ENCODE results near the gene FTO. TPM values are rescaled to one million over a fixed set of nuclear protein-coding genes. Genes with fewer than 3 reads are reported as not detected.
"Not testable (repeated sequence)": the region's sequence is repeated elsewhere in the genome, so short reads cannot be mapped to it uniquely, and the experiment has no call there.

FTO gene
- polyA plus RNA-seq, 4 donors: 81.9 to 101 (median 98.3) TPM

DNA sequence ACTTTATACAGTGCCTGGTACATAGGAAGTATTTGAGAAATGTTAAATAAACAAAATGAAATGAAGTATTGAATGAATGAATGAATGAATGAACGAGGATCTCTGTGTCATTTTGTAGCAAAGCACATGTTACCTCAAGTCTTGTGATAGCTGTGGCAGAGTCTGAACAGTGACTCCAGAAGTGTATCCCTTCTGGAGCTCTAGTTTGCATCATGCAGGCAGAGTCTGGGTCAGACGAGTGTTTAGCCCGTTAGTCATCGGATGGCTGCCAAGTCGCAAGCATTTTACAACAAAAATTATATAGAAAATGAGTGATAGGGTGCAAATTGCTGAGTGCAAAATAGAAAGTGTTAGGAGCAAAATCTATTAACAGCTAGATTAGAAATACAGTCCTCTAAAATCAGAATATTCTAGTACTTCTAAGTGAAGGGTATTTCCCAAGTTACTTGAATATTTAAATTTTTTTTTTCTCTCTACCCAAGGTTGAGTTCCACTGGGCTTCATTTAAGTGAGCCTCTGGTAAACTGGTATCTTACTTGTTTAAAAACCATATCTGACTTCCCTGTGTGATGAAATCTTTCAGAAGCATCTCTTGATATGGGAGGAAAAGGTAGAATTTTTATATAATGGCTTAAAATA, 113.3 kb downstream of the FTO start:
- DNase-seq (ENCODE audit: low read depth in 4 of 4, low spot score in 3 of 4): no peak

DNA sequence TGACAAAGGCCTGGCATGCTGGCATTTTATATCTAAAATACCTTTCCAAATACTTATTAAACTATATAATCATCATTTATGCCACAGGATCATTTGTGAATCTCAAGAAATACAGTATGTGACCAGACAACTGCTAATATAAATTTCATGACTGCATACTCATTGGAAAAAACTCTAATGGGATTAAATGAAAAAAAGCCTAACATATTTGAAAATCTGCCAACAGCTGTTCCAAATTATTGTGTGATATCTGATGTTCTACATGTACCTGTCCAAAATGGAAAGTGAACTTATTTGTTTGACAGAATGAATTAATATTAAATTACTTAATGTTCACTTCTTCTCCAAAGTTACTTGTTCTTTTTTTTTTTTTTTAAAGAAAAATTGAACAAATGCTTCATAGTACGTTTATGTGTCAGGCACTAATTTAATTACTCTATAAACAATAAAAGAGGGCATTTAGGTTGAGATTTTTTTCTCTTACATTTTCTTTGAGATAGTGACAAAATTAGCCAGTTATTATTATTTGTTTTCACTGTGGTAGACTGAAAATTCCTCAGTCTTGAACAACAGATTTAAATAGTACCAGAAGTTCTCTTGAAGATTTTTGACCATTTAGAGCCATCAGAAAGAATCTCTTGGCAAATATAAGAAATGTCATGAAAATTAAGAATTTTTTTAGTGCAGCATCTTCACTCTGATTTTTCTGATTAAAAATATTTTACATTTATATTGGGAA, 114.0 kb downstream of the FTO start:
- no peak for DNase-seq (ENCODE audit: low read depth in 4 of 4, low spot score in 3 of 4)

DNA sequence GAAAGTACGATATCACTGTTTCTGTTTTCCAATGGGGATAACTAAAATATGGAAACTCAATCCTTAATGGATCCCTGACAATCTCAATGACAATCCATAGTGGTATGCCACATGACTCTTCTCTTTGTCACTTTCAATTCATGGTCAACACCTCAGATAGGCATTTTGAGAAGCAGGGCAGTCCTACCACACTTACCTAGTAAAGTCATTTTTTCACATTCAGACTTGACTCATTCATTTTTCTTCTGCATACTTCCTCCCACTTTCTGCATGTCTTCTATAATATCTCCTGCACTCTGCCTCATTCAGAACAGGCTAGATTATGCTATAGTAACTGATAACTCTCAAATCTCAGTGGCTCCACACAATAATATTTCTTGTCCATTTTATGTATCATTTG, 117.5 kb downstream of the FTO start:
- no peak for DNase-seq (ENCODE audit: low read depth in 4 of 4, low spot score in 3 of 4)

DNA sequence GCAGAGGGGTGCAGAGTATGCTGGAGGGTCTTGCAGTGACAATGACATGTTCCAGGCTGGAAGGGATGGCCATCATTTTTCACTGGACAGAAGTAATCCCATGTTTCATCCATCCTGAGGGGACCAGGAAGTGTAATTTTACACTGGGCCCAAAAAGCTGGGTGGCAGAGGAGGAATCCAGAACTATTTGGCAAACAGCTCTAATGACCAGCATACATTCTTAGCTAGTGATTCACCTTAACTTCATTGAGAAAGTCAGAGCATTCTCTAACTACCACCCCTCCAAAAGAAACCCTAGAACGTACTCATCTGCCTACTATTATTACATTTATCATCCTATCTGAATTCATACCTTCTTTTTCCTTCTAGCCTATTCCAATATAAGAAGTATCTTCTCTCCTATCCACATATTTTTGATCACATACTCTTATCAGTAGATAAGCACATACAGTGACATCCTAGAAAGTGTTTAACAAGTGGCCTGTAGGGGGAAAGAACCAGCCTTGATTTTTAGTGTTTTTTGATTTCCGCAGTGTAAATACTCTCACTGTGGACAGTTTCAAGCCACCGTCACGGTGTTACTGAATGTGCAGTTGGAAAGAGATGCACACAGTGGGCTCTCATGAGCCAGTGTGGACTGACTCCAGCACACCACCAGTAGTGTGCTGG, 118.1 kb downstream of the FTO start:
- DNase-seq (ENCODE audit: low read depth in 4 of 4, low spot score in 3 of 4): no peak

DNA sequence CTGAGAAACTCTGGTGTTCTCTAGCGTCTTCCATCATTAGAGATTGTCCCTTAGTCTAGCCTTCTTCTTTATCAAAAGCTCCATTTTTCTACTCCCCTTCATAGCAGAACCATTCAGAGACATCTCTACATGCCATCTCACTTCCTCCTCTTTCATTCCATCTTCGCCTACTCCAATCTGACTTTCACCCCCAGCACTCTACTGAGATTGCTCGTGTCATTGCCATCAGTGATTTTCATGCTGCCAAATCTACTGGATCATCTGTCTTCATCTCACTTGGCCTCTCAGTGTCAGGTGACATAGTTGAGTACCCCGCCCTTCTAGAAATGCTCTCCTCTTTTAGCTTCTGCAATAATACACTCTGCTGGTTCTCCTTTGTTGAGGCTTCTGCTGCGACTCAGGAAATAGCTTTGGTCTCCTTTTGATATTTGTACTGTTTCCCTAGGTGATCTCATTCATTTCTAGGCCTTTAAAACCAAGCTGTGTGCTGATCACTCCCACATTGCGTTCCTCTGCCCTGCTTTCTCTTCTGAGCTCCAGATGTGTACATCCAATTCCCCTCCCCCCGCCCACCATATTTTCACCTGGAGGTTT, 119.1 kb downstream of the FTO start:
- DNase-seq (ENCODE audit: low read depth in 4 of 4, low spot score in 3 of 4): no peak

DNA sequence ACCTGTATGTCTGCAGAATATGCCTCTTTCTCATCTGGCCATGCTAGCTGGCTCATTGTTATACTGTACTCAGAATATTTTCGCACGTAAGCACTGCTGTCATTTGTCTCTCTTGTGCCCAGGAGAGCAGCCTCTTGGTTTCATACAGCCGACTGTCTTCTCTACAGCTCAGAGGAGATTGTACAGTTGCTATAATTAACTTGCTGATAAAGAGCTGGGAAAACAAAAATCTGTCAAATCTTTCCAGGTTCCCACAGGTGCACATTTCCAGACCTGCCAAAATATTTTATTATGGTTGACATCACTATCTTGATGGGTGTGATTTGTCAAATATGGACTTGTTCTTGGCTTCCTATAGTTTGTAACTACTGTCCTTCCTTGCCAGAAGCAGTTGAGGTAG, 122.7 kb downstream of the FTO start:
- DNase-seq (ENCODE audit: low read depth in 4 of 4, low spot score in 3 of 4): no peak

DNA sequence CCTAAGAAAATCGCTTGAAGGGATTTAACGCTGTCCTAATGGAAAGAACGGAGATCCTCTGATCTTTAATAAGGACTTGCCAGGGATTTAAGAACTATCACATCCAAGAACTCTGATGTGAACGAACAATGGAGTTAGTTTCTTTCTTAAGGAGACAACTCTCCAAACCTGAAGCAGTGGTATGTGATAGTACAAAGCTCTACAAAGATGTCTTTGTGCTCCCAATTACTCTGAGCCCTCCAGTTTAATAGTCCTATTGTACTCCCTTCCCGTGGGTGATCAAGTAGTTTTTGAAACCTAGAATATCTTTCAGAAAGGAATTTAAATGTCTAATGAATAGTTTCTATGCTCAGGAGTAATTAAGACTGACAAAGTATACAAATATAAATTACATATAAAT, 123.8 kb downstream of the FTO start:
- no peak for DNase-seq (ENCODE audit: low read depth in 4 of 4, low spot score in 3 of 4)

DNA sequence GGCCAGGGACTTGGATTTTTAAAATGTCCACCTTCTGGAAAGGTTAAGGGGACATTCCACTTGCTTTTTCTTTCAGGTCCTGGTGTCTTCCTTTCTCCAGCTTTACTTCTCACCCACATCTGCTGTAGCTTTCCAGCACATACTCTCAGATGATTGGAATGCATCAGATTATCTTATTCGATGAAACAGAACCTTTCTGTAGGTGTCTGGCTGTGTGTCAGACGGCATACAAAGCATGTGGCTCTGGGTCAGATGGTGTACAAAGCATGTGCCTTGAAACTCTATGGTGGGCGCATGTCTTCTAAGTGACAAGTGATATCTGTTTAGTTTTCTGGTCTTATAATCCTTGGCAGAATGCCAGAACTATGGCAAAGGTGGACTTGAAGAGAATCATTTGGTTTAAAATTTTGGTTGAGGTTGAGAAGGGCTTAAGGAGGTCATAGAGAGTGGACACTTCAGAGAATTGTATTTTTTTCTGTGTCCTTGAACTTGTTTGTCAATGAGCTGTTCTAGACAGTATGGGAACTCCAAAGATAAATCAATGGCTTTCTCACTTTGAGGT, 125.3 kb downstream of the FTO start:
- DNase-seq (ENCODE audit: low read depth in 4 of 4, low spot score in 3 of 4): no peak

DNA sequence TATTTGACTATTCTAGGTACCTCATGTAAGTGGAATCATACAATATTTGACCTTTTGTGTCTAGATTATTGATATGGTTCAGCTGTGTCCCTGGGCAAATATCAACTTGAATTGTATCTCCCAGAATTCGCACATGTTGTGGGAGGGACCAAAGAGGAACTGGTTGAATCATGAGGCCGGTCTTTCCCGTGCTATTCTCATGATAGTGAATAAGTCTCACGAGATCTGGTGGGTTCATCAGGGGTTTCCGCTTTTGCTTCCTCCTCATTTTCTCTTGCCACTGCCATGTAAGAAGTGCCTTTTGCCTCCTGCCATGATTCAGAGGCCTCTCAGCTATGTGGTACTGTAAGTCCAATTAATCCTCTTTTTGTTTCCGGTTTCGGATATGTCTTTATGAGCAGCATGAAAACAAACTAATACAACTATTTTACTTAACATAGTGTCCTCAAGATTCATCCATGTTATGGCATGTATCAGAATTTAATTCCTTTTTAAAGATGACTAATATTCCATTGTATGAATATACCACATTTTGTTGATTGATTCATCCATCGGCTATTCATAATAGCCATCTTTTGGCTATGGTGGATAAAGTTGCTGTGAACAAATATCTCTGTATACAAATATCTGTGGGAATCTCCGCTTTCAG, 129.1 kb downstream of the FTO start:
- DNase-seq (ENCODE audit: low read depth in 4 of 4, low spot score in 3 of 4): no peak

DNA sequence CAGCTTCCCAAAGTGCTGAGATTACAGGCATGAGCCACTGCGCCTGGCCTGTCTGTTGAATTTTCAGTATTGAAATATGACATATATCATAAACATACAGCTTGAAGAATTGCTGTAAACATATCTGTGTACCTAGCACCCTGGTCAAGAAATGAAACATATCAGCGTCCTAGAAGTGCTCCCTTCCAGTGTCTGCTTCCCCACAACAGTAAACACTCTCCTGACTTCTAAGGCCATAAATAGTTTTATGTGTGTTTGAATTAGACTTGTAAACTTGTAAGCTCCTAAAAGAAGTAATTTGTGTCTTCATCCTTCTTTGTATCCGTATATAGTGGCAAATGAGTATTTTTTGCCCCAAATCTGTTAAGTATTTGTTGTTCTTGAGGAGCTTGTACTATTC, 132.2 kb downstream of the FTO start:
- no peak for DNase-seq (ENCODE audit: low read depth in 4 of 4, low spot score in 3 of 4)

DNA sequence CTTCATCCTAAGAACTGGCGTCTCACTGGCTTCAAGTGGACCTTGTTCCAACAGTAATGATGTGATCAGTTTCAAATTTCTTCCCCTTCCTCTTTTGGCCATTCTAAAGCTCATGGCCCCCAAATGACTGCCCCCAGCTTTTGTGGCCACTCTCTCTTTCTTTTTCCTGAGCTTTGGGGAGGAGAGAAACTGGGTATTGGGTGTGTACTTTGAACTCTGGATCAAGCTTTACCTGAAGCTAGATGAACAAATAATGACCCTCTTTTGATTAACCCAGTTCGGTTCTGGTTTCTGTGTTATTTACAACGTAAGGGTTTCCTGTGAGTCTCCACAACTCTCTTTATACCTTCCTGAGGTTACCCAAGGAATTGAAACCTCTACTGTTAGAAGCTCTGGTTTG, 132.7 kb downstream of the FTO start:
- no peak for DNase-seq (ENCODE audit: low read depth in 4 of 4, low spot score in 3 of 4)

DNA sequence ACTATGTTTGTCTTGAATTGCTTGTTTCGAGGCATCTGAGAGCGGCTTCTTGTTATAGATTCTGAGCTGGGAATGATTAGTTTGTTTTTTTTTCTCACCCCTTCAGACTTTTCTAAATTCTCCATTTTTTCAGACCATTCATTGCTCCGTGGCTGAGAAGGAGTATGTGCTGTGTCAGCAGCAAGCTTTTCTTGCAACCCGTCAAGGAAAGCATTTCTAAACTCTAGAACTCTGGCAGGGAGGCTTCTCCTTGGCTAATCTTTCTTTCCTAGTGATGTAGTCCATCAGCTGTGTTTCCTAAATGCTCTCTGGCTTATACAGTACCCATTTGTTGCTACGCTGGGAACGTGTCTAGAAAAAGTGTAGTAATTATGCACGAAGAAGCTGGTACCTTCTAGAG, 133.5 kb downstream of the FTO start:
- DNase-seq (ENCODE audit: low read depth in 4 of 4, low spot score in 3 of 4): no peak

DNA sequence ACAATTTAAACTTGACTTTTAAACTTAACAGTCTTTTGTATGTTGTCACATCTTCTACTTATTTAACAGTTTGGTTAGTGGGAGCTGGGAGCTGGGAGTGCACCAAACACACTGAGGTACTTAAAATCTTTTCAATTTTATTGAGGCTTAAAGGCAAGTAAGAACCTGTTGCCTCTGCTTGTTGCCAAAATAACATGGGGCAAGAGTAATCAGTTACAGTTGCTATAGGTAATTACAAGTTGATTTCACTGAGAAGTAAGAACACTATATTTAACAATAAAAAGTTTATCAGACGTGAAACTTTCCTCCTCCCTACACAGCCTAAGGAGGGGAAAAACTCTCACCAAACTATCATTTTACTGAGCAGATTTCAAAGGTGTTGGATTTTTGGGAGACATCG, 135.2 kb downstream of the FTO start:
- no peak for DNase-seq (ENCODE audit: low read depth in 4 of 4, low spot score in 3 of 4)

DNA sequence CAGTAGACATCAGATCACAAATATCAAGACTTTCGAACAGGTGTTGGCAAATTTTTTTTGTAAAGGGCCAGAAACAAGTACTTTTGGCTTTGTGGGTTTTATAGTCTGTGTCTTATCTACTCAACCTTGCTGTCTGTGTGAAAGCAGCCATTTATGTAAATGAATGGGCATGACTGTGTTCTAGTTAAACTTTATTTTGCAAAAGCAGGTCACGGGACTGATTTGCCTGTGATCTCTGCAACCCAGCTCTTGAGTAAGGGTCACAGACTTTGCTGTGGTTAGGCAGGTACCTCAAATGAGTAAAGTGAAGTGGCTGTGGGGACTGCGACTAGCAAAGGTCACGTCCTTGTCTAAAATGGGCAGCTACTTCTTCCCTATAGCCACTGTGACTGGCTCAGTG, 136.5 kb downstream of the FTO start:
- no peak for DNase-seq (ENCODE audit: low read depth in 4 of 4, low spot score in 3 of 4)

DNA sequence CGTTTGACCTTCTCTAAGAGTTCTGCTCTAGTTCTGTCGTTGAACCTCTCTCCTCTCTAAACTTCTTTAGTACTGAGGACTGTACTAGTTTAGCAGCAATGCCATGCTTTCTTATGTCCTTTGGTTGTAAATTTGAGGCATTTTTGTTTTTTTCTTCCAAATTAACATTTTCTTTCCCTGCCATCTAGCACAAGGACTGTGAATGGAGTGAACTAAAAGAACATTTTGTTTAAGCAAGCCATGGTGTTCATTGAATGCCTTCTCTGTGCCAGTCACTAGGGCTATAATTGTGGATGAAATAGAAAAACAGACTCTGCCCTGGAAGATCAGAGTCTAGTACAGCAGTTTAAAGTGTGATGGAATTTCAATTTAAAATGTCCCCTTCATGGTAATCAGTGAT, 137.9 kb downstream of the FTO start:
- DNase-seq (ENCODE audit: low read depth in 4 of 4, low spot score in 3 of 4): no peak

DNA sequence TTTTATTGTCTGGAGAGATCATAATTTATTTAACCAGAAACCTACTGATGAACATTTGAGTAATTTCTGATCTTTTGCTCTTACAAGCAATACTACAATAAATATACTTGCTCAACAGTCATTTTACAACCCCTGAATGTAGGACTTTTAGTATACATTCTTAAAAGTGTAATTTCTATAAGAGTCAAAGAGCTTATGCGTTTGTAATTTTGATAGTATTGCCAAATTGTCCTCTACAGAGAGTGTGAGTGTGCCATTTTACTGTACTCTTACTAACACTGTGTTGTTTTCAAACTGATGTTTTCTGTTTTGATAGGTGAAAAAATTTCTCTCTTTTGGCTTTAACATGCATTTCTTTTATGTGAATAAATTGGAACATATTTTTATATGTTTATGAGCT, 139.1 kb downstream of the FTO start:
- no peak for DNase-seq (ENCODE audit: low read depth in 4 of 4, low spot score in 3 of 4)

DNA sequence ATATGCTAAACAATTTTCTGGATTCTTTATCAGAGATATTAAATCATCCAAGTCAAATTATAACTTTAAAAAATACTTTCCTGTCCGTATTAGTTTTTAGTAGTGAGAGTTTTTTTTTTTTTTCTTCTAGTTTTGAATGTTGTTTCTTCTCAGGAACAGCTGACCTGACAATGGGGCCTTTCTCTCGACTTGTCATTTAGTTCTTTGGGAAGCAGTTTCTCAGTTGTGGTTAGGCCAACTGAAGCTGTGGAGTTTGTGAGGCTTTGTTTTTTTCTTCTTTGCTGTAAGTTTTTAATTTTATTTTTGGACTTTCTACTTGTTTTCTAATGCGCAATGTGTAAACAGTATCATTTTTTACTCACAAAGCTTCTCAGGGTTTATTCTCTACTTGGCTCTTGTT, 140.8 kb downstream of the FTO start:
- DNase-seq (ENCODE audit: low read depth in 4 of 4, low spot score in 3 of 4): no peak

DNA sequence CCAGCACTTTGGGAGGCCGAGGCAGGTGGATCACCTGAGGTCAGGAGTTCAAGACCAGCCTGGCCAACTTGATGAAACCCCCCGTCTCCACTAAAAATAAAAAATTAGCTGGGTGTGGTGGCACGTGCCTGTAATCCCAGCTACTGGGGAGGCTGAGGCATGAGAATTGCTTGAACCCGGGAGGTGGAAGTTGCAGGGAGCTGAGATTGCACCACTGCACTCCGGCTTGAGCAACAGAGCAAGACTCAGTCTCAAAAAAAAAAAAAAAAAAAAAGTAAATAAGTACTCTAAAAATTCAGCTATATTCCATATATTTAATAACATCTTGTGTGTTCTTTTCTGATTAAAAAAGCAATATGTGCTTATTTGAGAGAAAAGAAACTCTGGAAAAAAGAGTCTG, 142.6 kb downstream of the FTO start:
- not testable (repeated sequence) for DNase-seq (ENCODE audit: low read depth in 4 of 4, low spot score in 3 of 4)

DNA sequence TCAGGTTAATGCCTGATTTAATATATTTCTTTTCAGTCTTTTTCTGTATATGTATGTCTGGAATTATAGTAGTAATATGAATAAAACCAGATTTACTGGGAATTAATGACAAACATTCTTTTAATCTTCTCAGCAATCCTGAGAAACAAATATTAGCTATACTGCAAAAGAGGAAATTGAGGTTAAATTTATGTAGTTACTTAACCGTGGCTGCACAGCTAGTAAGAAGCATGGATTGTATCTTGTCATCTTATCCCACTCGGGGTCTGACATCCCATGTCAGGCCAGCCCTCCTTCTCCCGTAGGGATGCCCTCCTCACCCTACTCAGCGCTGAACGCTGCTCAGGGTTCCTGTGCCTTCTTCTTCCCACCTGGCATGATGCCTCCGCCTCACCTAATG, 143.0 kb downstream of the FTO start:
- no peak for DNase-seq (ENCODE audit: low read depth in 4 of 4, low spot score in 3 of 4)

DNA sequence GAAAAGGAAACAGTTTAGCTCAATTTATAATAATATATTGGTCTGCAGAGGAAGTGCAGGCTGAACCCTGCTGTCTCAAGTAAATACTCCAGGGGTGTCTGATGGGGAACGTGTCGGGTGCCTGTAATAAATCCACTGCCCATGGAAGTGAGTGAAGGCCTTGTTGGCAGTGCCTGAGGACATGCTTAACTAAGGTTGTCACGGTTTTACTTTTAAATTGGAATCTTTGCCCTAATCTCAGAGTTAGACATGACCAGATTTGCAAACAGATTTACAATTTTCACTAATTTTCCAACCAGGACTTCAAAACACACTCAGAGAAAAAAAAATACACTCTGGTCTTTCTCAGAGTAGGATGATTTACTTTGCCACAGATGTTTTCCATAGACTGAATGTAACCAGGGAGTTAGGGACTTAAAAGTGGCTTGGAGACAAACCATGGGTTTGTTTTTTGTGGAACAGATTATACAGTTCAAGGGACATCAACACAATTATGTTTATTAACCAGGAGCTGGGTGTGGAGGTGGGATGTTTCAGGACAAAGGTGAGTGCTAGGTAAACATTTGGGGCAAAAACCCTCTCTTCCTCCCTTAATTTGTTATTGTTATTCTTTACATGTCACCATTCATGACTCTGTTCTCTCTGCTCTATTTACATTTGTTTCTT, 144.5 kb downstream of the FTO start:
- DNase-seq (ENCODE audit: low read depth in 4 of 4, low spot score in 3 of 4): peak in 3 of 4 donors; percentile 33 to 38 (median 34)

Data from right renal pelvis (tissue), 4 donors.